ENCODE data around the gene SLC6A9. TPM values are rescaled to one million over a fixed set of nuclear protein-coding genes. Genes with fewer than 3 reads are reported as not detected.
A peak's percentile ranks its signal among the peaks of the same experiment; 100 is the strongest.

SLC6A9 gene
- total RNA-seq, result 0.57 TPM
- polyA plus RNA-seq, result 0.82 TPM
- long read RNA-seq, donor 1, result 0 reads
- long read RNA-seq, donor 2, partial matches to known transcripts, result 8 of 9 reads
- long read RNA-seq, donor 2, other reads (novel, unspliced or antisense), result 0 of 9 reads
- long read RNA-seq, donor 3, result 0 reads
- long read RNA-seq, donor 4, result 0 reads
- long read RNA-seq, donor 5, partial matches to known transcripts, result 12 of 12 reads
- long read RNA-seq, donor 5, other reads (novel, unspliced or antisense), result 0 of 12 reads
- long read RNA-seq, donor 6, result 0 reads
- long read RNA-seq, donor 7, result 0 reads
- long read RNA-seq, donor 8, result 0 reads
- long read RNA-seq, donor 9, result 0 reads
- long read RNA-seq, donor 10, result 0 reads

DNA sequence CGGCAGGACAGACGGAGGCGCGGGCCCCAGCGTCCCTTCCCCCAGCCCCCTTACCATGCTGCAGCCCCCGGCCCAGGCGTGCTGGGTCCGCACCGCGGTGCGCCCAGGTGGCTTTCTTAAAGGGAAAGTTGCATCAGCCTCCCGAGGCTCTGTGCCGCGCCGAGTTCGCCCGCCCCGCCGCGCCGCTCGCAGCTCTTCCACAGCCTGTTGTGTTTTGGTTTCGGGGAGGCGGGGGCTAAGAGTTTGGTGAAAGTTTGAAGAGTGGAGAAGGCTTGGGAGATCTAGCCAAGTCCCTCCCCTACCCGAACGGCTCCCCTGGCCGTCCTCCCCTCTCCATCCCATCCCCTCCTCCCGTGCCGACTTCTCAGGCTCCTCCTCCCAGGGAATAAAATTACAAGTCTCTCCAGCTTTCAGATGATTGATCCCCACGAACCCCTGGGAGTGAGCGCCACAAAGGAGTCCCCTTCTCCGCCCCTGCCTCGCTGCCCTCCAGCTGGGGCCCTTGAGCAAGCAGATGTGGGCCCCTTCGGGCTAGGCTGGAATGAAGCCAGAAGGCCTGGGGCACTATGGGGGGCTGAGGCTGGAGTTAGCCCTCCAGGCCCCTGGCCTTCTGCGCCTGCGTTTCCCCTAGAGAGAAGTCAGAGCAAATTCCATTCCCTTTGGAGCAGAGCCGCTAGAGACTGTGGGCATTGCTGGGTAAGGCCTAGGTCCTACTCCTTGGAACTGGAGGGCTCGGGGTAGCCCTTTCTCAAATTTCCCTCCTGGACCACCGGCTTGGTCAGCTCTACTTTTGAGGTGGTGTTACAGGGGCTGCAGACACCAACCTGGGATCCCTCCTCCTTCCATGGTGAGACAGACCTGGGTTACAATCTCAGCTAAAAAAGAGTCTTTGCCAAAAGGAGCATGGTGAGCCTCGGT lies at the start of gene SLC6A9:
Gene SLC6A9, minus strand, starts transcription at position 211 of the 918 bp plus-strand sequence. CDS start 7,185 bp downstream, outside the sequence.
- Histone ChIP-seq H3K27ac (ENCODE audit: low read depth in 1 of 2, low read length in 1 of 2) (no peak within 1 kb of the TSS), H3K4me3 (ENCODE audit: low read length in 2 of 2) (peak within 1 kb of the TSS; percentile 49 to 78), H3K27me3 (ENCODE audit: control insufficient read depth in 2 of 2, insufficient read depth in 1 of 2, low read length in 1 of 2) (peaks cover 8 to 36% of the 10 kb centered on the region in 2 donors), H3K36me3 (ENCODE audit: control insufficient read depth in 2 of 2, insufficient read depth in 2 of 2, low read length in 1 of 2) (no peaks in the 10 kb centered on the region), H3K9me3 (ENCODE audit: control insufficient read depth in 2 of 2, insufficient read depth in 1 of 2, low read length in 1 of 2) (no peaks in the 10 kb centered on the region), H3K4me1 (ENCODE audit: control insufficient read depth in 2 of 2, insufficient read depth in 2 of 2, low read length in 2 of 2) (peaks cover 5 to 26% of the 10 kb centered on the region in 2 donors)
- 25% methylated on average over 40 of the region's 40 CpGs for WGBS
- peak in 5 of 9 donors; percentile 13 to 58 (median 27) for DNase-seq (ENCODE audit: low read depth in 6 of 9, low spot score in 9 of 9)

DNA sequence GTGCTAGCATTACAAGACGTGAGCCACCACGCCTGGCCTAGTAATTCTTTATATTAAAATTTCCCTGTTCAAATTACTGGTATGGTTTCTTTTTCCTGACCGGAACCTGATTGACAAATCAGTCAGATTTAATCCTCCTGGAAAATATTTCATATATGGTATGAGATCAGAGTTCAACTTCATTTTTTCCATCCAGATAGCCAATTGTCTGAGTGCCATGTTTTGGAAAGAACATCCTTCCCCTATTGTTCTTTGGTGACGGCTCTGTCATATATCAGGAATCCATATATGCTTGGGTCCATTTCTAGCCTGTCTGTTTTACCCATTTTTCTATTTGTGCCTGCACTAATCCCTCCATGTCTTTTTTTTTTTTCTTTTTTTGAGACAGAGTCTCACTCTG lies 48.3 kb upstream of the SLC6A9 start:
- Histone ChIP-seq H3K27me3 (ENCODE audit: control insufficient read depth in 2 of 2, insufficient read depth in 1 of 2, low read length in 1 of 2) (no peaks in the 10 kb centered on the region), H3K36me3 (ENCODE audit: control insufficient read depth in 2 of 2, insufficient read depth in 2 of 2, low read length in 1 of 2) (no peaks in the 10 kb centered on the region), H3K4me3 (ENCODE audit: low read length in 2 of 2) (no peak overlapping the region), H3K27ac (ENCODE audit: low read depth in 1 of 2, low read length in 1 of 2) (no peak overlapping the region), H3K9me3 (ENCODE audit: control insufficient read depth in 2 of 2, insufficient read depth in 1 of 2, low read length in 1 of 2) (no peaks in the 10 kb centered on the region), H3K4me1 (ENCODE audit: control insufficient read depth in 2 of 2, insufficient read depth in 2 of 2, low read length in 2 of 2) (no peaks in the 10 kb centered on the region)
- no peak for DNase-seq (ENCODE audit: low read depth in 6 of 9, low spot score in 9 of 9)
- 98% methylated on average over 4 of the region's 4 CpGs for WGBS

DNA sequence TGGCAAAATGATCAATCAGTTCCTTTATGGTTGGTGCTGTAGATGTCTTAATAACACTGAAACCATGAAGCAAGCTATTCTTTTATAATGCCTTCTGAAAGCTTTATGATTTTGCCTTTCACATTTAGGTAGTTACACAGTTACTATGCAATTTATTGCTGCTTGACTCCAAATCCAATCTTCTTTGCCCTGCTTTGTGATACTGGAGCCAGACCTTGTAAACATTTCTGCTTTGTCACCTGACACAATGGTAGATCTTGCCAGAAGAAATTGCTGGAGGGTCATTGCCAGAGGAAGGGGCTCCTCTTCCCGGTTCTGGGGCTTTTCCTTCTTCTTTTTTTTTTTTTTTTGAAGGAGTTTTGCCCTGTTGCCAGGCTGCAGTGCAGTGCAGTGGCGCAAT lies 46.8 kb upstream of the SLC6A9 start:
- H3K4me1 ChIP-seq (ENCODE audit: control insufficient read depth in 2 of 2, insufficient read depth in 2 of 2, low read length in 2 of 2), result no peaks in the 10 kb centered on the region
- no peaks in the 10 kb centered on the region for H3K36me3 ChIP-seq (ENCODE audit: control insufficient read depth in 2 of 2, insufficient read depth in 2 of 2, low read length in 1 of 2)
- no peak for DNase-seq (ENCODE audit: low read depth in 6 of 9, low spot score in 9 of 9)
- H3K4me3 ChIP-seq (ENCODE audit: low read length in 2 of 2), result no peak overlapping the region
- WGBS, result 65% methylated on average over 2 of the region's 2 CpGs
- H3K27me3 ChIP-seq (ENCODE audit: control insufficient read depth in 2 of 2, insufficient read depth in 1 of 2, low read length in 1 of 2), result no peaks in the 10 kb centered on the region
- H3K9me3 ChIP-seq (ENCODE audit: control insufficient read depth in 2 of 2, insufficient read depth in 1 of 2, low read length in 1 of 2), result no peaks in the 10 kb centered on the region
- H3K27ac ChIP-seq (ENCODE audit: low read depth in 1 of 2, low read length in 1 of 2), result no peak overlapping the region

DNA sequence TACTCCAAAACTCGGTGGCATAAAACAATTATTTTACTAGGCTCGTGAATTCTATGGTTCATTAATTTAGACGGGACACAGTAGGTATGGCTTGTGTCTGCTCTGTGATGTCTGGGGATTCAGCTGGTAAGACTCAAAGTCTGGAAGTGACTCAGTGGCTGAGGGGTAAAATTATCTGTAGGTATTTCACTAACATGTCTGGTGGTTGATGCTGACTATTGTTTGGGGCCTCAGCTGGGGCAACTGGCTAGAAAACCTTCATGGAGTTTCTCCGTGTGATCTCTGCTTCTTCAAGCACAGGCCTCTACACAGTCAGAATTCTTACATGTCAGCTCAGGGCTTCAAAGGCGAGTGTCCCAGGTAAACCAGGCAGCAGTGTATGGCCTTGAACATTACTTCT lies 46.2 kb upstream of the SLC6A9 start:
- H3K27ac ChIP-seq (ENCODE audit: low read depth in 1 of 2, low read length in 1 of 2), result no peak overlapping the region
- WGBS, result 96% methylated on average over 5 of the region's 5 CpGs
- no peaks in the 10 kb centered on the region for H3K36me3 ChIP-seq (ENCODE audit: control insufficient read depth in 2 of 2, insufficient read depth in 2 of 2, low read length in 1 of 2)
- no peaks in the 10 kb centered on the region for H3K9me3 ChIP-seq (ENCODE audit: control insufficient read depth in 2 of 2, insufficient read depth in 1 of 2, low read length in 1 of 2)
- H3K4me1 ChIP-seq (ENCODE audit: control insufficient read depth in 2 of 2, insufficient read depth in 2 of 2, low read length in 2 of 2), result no peaks in the 10 kb centered on the region
- no peak for DNase-seq (ENCODE audit: low read depth in 6 of 9, low spot score in 9 of 9)
- no peak overlapping the region for H3K4me3 ChIP-seq (ENCODE audit: low read length in 2 of 2)
- H3K27me3 ChIP-seq (ENCODE audit: control insufficient read depth in 2 of 2, insufficient read depth in 1 of 2, low read length in 1 of 2), result no peaks in the 10 kb centered on the region

DNA sequence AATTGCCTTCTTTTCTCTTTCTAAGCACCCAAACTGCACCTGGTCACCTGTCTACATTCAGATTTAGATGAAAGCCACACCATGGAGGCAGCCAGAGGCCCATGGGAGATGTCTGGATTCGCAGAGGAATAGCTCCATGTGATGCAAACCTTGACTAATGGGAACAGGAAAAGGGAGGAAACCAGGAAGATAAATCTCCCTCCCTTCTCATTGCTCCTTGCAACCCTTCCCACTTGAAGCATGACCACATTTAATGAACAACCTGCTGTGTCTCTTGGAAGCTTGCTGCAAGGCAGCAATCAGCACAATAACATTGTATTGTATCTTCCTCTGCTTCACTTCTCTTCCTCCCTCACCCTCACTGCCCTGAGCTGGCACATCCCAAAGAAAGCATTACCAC lies 44.8 kb upstream of the SLC6A9 start:
- Histone ChIP-seq H3K4me3 (ENCODE audit: low read length in 2 of 2) (no peak overlapping the region), H3K27ac (ENCODE audit: low read depth in 1 of 2, low read length in 1 of 2) (no peak overlapping the region), H3K27me3 (ENCODE audit: control insufficient read depth in 2 of 2, insufficient read depth in 1 of 2, low read length in 1 of 2) (no peaks in the 10 kb centered on the region), H3K4me1 (ENCODE audit: control insufficient read depth in 2 of 2, insufficient read depth in 2 of 2, low read length in 2 of 2) (no peaks in the 10 kb centered on the region), H3K36me3 (ENCODE audit: control insufficient read depth in 2 of 2, insufficient read depth in 2 of 2, low read length in 1 of 2) (no peaks in the 10 kb centered on the region), H3K9me3 (ENCODE audit: control insufficient read depth in 2 of 2, insufficient read depth in 1 of 2, low read length in 1 of 2) (no peaks in the 10 kb centered on the region)
- no peak for DNase-seq (ENCODE audit: low read depth in 6 of 9, low spot score in 9 of 9)
- 92% methylated on average over 1 of the region's 1 CpG for WGBS

DNA sequence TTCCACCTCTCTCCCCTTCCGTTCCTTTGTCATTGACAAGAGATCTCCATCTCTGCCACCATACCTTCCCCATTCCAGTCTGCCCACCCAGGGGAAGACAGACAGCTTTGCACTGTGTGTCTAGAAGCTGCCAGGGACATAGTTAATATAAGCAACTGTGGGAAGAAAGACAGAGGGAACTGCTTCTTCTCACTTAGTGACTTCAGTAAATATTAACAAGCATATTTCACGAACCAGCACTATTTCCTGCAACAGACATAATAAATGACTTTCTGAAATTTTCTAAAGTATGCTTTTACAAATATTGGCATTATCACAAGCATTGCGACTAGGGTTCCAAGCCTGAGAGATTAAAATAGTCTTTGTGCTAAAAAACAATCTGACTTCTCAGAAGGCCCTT lies 43.2 kb upstream of the SLC6A9 start:
- Histone ChIP-seq H3K36me3 (ENCODE audit: control insufficient read depth in 2 of 2, insufficient read depth in 2 of 2, low read length in 1 of 2) (no peaks in the 10 kb centered on the region), H3K9me3 (ENCODE audit: control insufficient read depth in 2 of 2, insufficient read depth in 1 of 2, low read length in 1 of 2) (no peaks in the 10 kb centered on the region), H3K27me3 (ENCODE audit: control insufficient read depth in 2 of 2, insufficient read depth in 1 of 2, low read length in 1 of 2) (no peaks in the 10 kb centered on the region), H3K4me3 (ENCODE audit: low read length in 2 of 2) (no peak overlapping the region), H3K4me1 (ENCODE audit: control insufficient read depth in 2 of 2, insufficient read depth in 2 of 2, low read length in 2 of 2) (no peaks in the 10 kb centered on the region), H3K27ac (ENCODE audit: low read depth in 1 of 2, low read length in 1 of 2) (no peak overlapping the region)
- no peak for DNase-seq (ENCODE audit: low read depth in 6 of 9, low spot score in 9 of 9)
- WGBS, result 86% methylated on average over 3 of the region's 3 CpGs

DNA sequence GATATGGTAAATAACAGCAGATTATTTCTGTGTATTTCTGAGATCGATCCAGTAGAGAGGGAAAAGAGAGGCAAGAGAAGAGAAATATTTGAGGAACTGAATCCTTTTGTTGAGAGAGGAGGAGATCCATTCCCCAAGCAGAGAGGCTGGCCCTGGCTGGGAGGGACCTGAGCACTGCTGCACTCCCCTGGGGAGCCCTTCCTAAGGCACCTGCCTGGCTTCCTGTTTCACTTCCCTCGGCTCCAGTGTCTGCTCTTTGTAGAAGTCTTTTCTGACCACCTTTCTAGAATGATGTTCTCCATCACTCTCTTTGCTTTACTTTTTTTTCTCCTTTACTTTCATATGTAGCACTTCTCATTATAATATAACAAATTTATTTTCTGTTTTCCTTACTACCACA lies 42.3 kb upstream of the SLC6A9 start:
- DNase-seq (ENCODE audit: low read depth in 6 of 9, low spot score in 9 of 9), result no peak
- Histone ChIP-seq H3K27me3 (ENCODE audit: control insufficient read depth in 2 of 2, insufficient read depth in 1 of 2, low read length in 1 of 2) (no peaks in the 10 kb centered on the region), H3K36me3 (ENCODE audit: control insufficient read depth in 2 of 2, insufficient read depth in 2 of 2, low read length in 1 of 2) (no peaks in the 10 kb centered on the region), H3K27ac (ENCODE audit: low read depth in 1 of 2, low read length in 1 of 2) (no peak overlapping the region), H3K9me3 (ENCODE audit: control insufficient read depth in 2 of 2, insufficient read depth in 1 of 2, low read length in 1 of 2) (no peaks in the 10 kb centered on the region), H3K4me1 (ENCODE audit: control insufficient read depth in 2 of 2, insufficient read depth in 2 of 2, low read length in 2 of 2) (no peaks in the 10 kb centered on the region), H3K4me3 (ENCODE audit: low read length in 2 of 2) (no peak overlapping the region)
- 39% methylated on average over 2 of the region's 2 CpGs for WGBS

DNA sequence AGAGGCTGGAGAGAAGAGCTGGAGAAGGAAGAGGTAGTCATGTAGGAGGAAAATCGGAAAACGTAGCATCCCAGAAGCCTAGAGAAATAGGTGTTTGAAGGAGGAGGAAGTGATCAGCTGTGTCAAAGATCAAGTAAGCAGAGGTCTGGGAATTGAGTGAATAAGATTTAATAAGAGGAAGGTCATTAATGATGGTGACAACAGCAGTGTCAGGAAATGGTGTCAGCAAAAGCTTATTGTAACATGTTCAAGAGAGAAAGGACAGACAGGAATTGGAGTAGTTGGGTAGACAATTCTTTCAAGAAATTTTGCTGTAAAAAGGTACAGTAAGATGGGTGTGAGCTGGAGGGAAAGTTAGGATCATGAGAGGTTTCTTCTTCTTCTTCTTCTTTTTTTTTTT lies 41.6 kb upstream of the SLC6A9 start:
- H3K36me3 ChIP-seq (ENCODE audit: control insufficient read depth in 2 of 2, insufficient read depth in 2 of 2, low read length in 1 of 2), result no peaks in the 10 kb centered on the region
- no peaks in the 10 kb centered on the region for H3K27me3 ChIP-seq (ENCODE audit: control insufficient read depth in 2 of 2, insufficient read depth in 1 of 2, low read length in 1 of 2)
- no peak for DNase-seq (ENCODE audit: low read depth in 6 of 9, low spot score in 9 of 9)
- no peaks in the 10 kb centered on the region for H3K9me3 ChIP-seq (ENCODE audit: control insufficient read depth in 2 of 2, insufficient read depth in 1 of 2, low read length in 1 of 2)
- no peak overlapping the region for H3K4me3 ChIP-seq (ENCODE audit: low read length in 2 of 2)
- no peak overlapping the region for H3K27ac ChIP-seq (ENCODE audit: low read depth in 1 of 2, low read length in 1 of 2)
- no peaks in the 10 kb centered on the region for H3K4me1 ChIP-seq (ENCODE audit: control insufficient read depth in 2 of 2, insufficient read depth in 2 of 2, low read length in 2 of 2)
- WGBS, result 93% methylated on average over 2 of the region's 2 CpGs

DNA sequence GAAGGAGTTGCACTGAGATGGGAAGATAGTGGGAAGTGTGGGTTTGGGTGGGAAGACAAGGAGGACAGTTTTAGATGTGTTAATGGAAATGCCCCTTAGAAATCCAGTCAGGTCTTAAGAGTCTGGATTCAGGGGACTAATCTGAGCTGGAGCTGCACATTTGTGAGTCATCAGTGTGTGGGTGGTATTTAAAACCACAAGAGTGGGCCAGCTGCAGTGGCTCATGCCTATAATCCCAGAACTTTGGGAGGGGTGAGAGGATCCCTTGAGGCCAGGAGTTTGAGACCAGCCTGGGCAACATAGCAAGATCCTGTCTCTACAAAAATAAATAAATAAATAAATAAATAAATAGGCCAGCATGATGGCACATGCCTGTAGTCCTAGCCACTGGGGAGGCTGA lies 40.9 kb upstream of the SLC6A9 start:
- H3K4me1 ChIP-seq (ENCODE audit: control insufficient read depth in 2 of 2, insufficient read depth in 2 of 2, low read length in 2 of 2), result no peaks in the 10 kb centered on the region
- no peak overlapping the region for H3K4me3 ChIP-seq (ENCODE audit: low read length in 2 of 2)
- no peaks in the 10 kb centered on the region for H3K36me3 ChIP-seq (ENCODE audit: control insufficient read depth in 2 of 2, insufficient read depth in 2 of 2, low read length in 1 of 2)
- DNase-seq (ENCODE audit: low read depth in 6 of 9, low spot score in 9 of 9), result no peak
- no peaks in the 10 kb centered on the region for H3K9me3 ChIP-seq (ENCODE audit: control insufficient read depth in 2 of 2, insufficient read depth in 1 of 2, low read length in 1 of 2)
- no peak overlapping the region for H3K27ac ChIP-seq (ENCODE audit: low read depth in 1 of 2, low read length in 1 of 2)
- H3K27me3 ChIP-seq (ENCODE audit: control insufficient read depth in 2 of 2, insufficient read depth in 1 of 2, low read length in 1 of 2), result no peaks in the 10 kb centered on the region
